K562 (cell line): ENCODE results near the gene ACLY. TPM values are rescaled to one million over a fixed set of nuclear protein-coding genes. Genes with fewer than 3 reads are reported as not detected.

Experiments used
- BRF1 ChIP-seq: IDR thresholded peaks from 3 replicates; pipeline ENCODE4 v1.6.1; 2011; ENCODE audit warnings: borderline replicate concordance, mild to moderate bottlenecking; ENCODE audit not compliant: insufficient read length; ENCODE audit errors: extremely low read depth
- CSDE1 ChIP-seq, 2 experiments: fragments of 450-650 bp; IDR thresholded peaks; 2 replicates each; pipeline ENCODE4 v1.6.1; 2016; ENCODE audit warnings: mild to moderate bottlenecking in 1 of 2
- ELF1 ChIP-seq: fragments of 200-800 bp; sonication (Bioruptor generic); IDR thresholded peaks from 2 replicates; pipeline ENCODE4 v1.6.1; 2016; ENCODE audit warnings: missing genetic modification characterization, missing compliant biosample characterization
- ESRRA ChIP-seq: fragments of 450-650 bp; IDR thresholded peaks from 2 replicates; pipeline ENCODE4 v1.6.1; 2014; ENCODE audit warnings: low read depth, mild to moderate bottlenecking, moderate library complexity, borderline replicate concordance
- FIP1L1 ChIP-seq: fragments of 200-400 bp; formaldehyde crosslinking; IDR thresholded peaks from 2 replicates; pipeline ENCODE4 v1.6.1; 2018; ENCODE audit warnings: mild to moderate bottlenecking, low read depth, low read length; ENCODE audit not compliant: poor library complexity, severe bottlenecking
- MYC ChIP-seq, 2 experiments: fragments of 250-450 bp in 1 of 2; sonication (Bioruptor Pico) in 1 of 2; IDR thresholded peaks; 2 replicates each; pipeline versions ENCODE4 v1.5.1 to v1.6.1; 2012 to 2021; ENCODE audit warnings: low read depth in 2 of 2, borderline replicate concordance in 1 of 2, improper control_type of control experiment in 1 of 2, low read length in 1 of 2, mild to moderate bottlenecking in 1 of 2, moderate library complexity in 1 of 2
- NFE2L1 ChIP-seq: fragments of 450-650 bp; IDR thresholded peaks from 2 replicates; pipeline ENCODE4 v1.6.1; 2016; ENCODE audit warnings: missing genetic modification characterization, low read depth, mild to moderate bottlenecking, missing compliant biosample characterization, moderate library complexity, borderline replicate concordance
- POLR3A ChIP-seq: IDR thresholded peaks from 2 replicates; pipeline ENCODE4 v1.6.1; 2011; ENCODE audit warnings: borderline replicate concordance, mild to moderate bottlenecking, moderate library complexity; ENCODE audit not compliant: insufficient read length, insufficient read depth; ENCODE audit errors: extremely low read depth
- RBM25 ChIP-seq: fragments of 200-400 bp; formaldehyde crosslinking; IDR thresholded peaks from 2 replicates; pipeline ENCODE4 v1.6.1; 2018; ENCODE audit warnings: low read length, low read depth, moderate library complexity; ENCODE audit not compliant: severe bottlenecking
- ZFP30 ChIP-seq: fragments of 250-450 bp; sonication (Bioruptor Pico); IDR thresholded peaks from 2 replicates; pipeline ENCODE4 v1.8.0; 2022; ENCODE audit warnings: moderate library complexity, mild to moderate bottlenecking, inconsistent platforms, borderline replicate concordance
- polyA plus RNA-seq, 8 experiments: library from polyadenylated mRNA; depleted of rRNA in 4 of 8; stranded (reverse) in 5 of 8; unstranded in 3 of 8; fragments of >200 nt; fragmentation: Nextera tagmentation in 2 of 8; fragmentation: Illumina TruSeq in 1 of 8; extraction: Ambion mirVana in 2 of 8; extraction: Trizol in 1 of 8; gene quantifications; 2 replicates each; pipeline versions ENCODE4 v1.2.1 to v1.2.3, GENCODE V29; 2011 to 2014; ENCODE audit warnings: inconsistent platforms in 1 of 8, missing spikeins in 1 of 8
- total RNA-seq, 7 experiments: library from RNA; depleted of rRNA in 6 of 7; stranded (reverse); fragments of >200 nt in 6 of 7; fragmentation: Illumina TruSeq in 2 of 7; extraction: Trizol in 2 of 7; gene quantifications; 2 replicates each; pipeline versions ENCODE4 v1.2.1 to v1.2.3, GENCODE V29; 2011 to 2021; ENCODE audit warnings: low replicate concordance in 1 of 7
- TF ChIP-seq, protein P1 (sequence below), 2 experiments: fragments of 450-650 bp; formaldehyde crosslinking in 1 of 2; IDR thresholded peaks; 2 replicates each; pipeline versions ENCODE4 v1.4.0 to v1.6.1; 2014 to 2020; ENCODE audit warnings: mild to moderate bottlenecking in 2 of 2, borderline replicate concordance in 1 of 2, low read depth in 1 of 2
- TF ChIP-seq, protein P2 (sequence below): fragments of 250-450 bp; sonication (Bioruptor Pico); IDR thresholded peaks from 2 replicates; pipeline ENCODE4 v1.8.0; 2022; ENCODE audit warnings: moderate library complexity, mild to moderate bottlenecking, inconsistent platforms
- TF ChIP-seq, protein P3 (sequence below): sonication (generic); formaldehyde crosslinking; IDR thresholded peaks from 2 replicates; pipeline ENCODE4 v1.8.0; 2022; ENCODE audit warnings: mild to moderate bottlenecking, missing genetic modification reagents, borderline replicate concordance

ACLY gene
- total and polyA plus RNA-seq, 9 of the 15 experiments (the other 6 are each of a cell fraction or from before 2014, with no cell fraction given) = 42.9 to 280 (median 125) TPM

DNA sequence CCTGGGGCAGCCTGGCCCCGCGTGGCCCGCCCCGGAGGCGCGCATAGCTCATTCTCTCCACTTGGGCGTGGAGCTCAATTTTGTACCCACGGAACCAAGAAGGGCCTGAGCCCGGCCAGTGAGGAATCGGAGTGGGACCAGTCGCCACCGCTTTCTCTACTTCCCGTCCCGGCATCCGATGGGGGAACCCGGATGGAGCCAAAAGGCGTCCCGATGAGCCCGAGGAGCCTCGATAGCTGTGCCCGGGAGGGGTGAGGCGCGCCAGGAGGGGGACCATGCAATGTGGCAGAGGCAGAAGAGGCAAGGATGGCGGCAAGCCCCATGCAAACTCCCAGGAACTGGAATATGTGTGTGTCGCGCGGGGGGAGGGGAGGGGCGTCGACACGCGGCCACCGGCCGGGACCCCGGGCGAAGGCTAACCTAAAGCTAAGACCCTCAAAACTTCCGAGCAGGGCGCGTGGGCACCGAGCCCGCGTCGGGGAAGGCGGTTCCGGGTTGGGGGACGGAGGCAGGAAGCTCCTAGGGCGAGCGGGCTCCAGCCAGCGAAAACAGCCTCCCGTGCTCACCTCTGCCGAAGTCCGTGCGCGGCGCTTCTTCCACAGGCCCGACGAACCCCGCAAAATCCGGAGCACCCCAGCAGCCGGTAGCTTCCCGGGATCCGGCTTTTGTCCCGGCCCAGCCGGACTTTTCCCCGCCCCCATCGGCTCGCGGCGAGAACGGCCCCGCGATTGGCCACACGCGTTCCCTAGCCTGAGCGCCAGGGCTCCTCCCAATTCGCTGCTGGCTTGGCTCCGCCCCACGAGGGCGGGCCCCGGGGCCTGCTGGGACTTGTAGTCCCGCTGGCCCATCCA, at the start of gene ACLY (continued):
- TF ChIP-seq, protein P1, sequence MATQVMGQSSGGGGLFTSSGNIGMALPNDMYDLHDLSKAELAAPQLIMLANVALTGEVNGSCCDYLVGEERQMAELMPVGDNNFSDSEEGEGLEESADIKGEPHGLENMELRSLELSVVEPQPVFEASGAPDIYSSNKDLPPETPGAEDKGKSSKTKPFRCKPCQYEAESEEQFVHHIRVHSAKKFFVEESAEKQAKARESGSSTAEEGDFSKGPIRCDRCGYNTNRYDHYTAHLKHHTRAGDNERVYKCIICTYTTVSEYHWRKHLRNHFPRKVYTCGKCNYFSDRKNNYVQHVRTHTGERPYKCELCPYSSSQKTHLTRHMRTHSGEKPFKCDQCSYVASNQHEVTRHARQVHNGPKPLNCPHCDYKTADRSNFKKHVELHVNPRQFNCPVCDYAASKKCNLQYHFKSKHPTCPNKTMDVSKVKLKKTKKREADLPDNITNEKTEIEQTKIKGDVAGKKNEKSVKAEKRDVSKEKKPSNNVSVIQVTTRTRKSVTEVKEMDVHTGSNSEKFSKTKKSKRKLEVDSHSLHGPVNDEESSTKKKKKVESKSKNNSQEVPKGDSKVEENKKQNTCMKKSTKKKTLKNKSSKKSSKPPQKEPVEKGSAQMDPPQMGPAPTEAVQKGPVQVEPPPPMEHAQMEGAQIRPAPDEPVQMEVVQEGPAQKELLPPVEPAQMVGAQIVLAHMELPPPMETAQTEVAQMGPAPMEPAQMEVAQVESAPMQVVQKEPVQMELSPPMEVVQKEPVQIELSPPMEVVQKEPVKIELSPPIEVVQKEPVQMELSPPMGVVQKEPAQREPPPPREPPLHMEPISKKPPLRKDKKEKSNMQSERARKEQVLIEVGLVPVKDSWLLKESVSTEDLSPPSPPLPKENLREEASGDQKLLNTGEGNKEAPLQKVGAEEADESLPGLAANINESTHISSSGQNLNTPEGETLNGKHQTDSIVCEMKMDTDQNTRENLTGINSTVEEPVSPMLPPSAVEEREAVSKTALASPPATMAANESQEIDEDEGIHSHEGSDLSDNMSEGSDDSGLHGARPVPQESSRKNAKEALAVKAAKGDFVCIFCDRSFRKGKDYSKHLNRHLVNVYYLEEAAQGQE (IDR thresholded peaks at IDR 0.05; ENCODE audit: borderline replicate concordance) = no peak
- TF ChIP-seq, protein P1 (CRISPR knock-in tag; IDR thresholded peaks at IDR 0.05; ENCODE audit: low read depth) = 0 out of 2 replicates have a peak, but pooled peaks have one; percentile 21
- peak; percentile 47 for TF ChIP-seq FIP1L1
- TF ChIP-seq ESRRA = no peak
- TF ChIP-seq, protein P2, sequence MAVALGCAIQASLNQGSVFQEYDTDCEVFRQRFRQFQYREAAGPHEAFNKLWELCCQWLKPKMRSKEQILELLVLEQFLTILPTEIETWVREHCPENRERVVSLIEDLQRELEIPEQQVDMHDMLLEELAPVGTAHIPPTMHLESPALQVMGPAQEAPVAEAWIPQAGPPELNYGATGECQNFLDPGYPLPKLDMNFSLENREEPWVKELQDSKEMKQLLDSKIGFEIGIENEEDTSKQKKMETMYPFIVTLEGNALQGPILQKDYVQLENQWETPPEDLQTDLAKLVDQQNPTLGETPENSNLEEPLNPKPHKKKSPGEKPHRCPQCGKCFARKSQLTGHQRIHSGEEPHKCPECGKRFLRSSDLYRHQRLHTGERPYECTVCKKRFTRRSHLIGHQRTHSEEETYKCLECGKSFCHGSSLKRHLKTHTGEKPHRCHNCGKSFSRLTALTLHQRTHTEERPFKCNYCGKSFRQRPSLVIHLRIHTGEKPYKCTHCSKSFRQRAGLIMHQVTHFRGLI (CRISPR knock-in tag) = no peak
- TF ChIP-seq, protein P3, sequence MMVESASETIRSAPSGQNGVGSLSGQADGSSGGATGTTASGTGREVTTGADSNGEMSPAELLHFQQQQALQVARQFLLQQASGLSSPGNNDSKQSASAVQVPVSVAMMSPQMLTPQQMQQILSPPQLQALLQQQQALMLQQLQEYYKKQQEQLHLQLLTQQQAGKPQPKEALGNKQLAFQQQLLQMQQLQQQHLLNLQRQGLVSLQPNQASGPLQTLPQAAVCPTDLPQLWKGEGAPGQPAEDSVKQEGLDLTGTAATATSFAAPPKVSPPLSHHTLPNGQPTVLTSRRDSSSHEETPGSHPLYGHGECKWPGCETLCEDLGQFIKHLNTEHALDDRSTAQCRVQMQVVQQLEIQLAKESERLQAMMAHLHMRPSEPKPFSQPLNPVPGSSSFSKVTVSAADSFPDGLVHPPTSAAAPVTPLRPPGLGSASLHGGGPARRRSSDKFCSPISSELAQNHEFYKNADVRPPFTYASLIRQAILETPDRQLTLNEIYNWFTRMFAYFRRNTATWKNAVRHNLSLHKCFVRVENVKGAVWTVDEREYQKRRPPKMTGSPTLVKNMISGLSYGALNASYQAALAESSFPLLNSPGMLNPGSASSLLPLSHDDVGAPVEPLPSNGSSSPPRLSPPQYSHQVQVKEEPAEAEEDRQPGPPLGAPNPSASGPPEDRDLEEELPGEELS = no peak
- TF ChIP-seq MYC (IDR thresholded peaks at IDR 0.05; ENCODE audit: low read depth, low read length) = no peak; the same call in 1 of the 2 replicates
- TF ChIP-seq MYC (CRISPR knock-in tag; IDR thresholded peaks at IDR 0.05; ENCODE audit: borderline replicate concordance, low read depth) = peak; percentile 80; the same call in 1 of the 2 replicates
- no peak for TF ChIP-seq CSDE1 (IDR thresholded peaks at IDR 0.05)
- TF ChIP-seq BRF1 = no peak
- TF ChIP-seq POLR3A = no peak
- TF ChIP-seq RBM25 = peak; percentile 87
- no peak for TF ChIP-seq NFE2L1 (tag)
- TF ChIP-seq ZFP30 = no peak
- TF ChIP-seq ELF1 (tag) = peak; percentile 82
